ENCODE data around the gene SRC.

The SRC gene

GRCh38 chr20:37377346-37378081 is 31.6 kb downstream of the SRC start:
- no peak overlapping the region for H3K4me3 ChIP-seq (ENCODE audit: control insufficient read depth, low read depth, low read length)
- DNase-seq (ENCODE audit: low read depth) = no peak
- TF ChIP-seq CTCF (conservative IDR thresholded peaks at IDR 0.05; ENCODE audit: control insufficient read depth, insufficient read depth, low read depth, low read length) = no peak

GRCh38 chr20:37378420-37378784 is 32.5 kb downstream of the SRC start:
- no peak for TF ChIP-seq CTCF (conservative IDR thresholded peaks at IDR 0.05; ENCODE audit: control insufficient read depth, insufficient read depth, low read depth, low read length)
- no peak overlapping the region for H3K4me3 ChIP-seq (ENCODE audit: control insufficient read depth, low read depth, low read length)
- no peak for DNase-seq (ENCODE audit: low read depth)

GRCh38 chr20:37378785-37379598 is 33.1 kb downstream of the SRC start:
- no peak overlapping the region for H3K4me3 ChIP-seq (ENCODE audit: control insufficient read depth, low read depth, low read length)
- TF ChIP-seq CTCF (conservative IDR thresholded peaks at IDR 0.05; ENCODE audit: control insufficient read depth, insufficient read depth, low read depth, low read length) = no peak
- DNase-seq (ENCODE audit: low read depth) = peak; percentile 59

GRCh38 chr20:37379967-37380828 is 34.3 kb downstream of the SRC start:
- peak; percentile 33 for DNase-seq (ENCODE audit: low read depth)
- no peak overlapping the region for H3K4me3 ChIP-seq (ENCODE audit: control insufficient read depth, low read depth, low read length)
- no peak for TF ChIP-seq CTCF (conservative IDR thresholded peaks at IDR 0.05; ENCODE audit: control insufficient read depth, insufficient read depth, low read depth, low read length)

GRCh38 chr20:37380864-37381579 is 35.1 kb downstream of the SRC start:
- H3K4me3 ChIP-seq (ENCODE audit: control insufficient read depth, low read depth, low read length) = no peak overlapping the region
- TF ChIP-seq CTCF (conservative IDR thresholded peaks at IDR 0.05; ENCODE audit: control insufficient read depth, insufficient read depth, low read depth, low read length) = no peak
- DNase-seq (ENCODE audit: low read depth) = no peak
